DOHH2 (cell line): ENCODE results near the gene TMPRSS4.
"Not testable (repeated sequence)": the region's sequence is repeated elsewhere in the genome, so short reads cannot be mapped to it uniquely, and the experiment has no call there.

Experiments
- H3F3A ChIP-seq: fragments of 200-600 bp; sonication (generic), shearing (Covaris generic); 2 replicates; pipeline ENCODE4 v1.6.0; 2016; ENCODE audit warnings: antibody characterized with exemption, mild to moderate bottlenecking; ENCODE audit not compliant: control insufficient read depth, insufficient read depth
- H3K27ac ChIP-seq: fragments of 200-600 bp; sonication (generic); 2 replicates; pipeline ENCODE4 v1.5.1; 2014; ENCODE audit warnings: low read depth, mild to moderate bottlenecking, low read length, moderate library complexity
- H3K27me3 ChIP-seq: fragments of 200-600 bp; sonication (generic); 2 replicates; pipeline ENCODE4 v1.6.1; 2014; ENCODE audit warnings: mild to moderate bottlenecking, low read length, mixed read lengths; ENCODE audit not compliant: control insufficient read depth
- H3K36me3 ChIP-seq: fragments of 200-600 bp; sonication (generic); 2 replicates; pipeline ENCODE4 v1.6.1; 2014; ENCODE audit warnings: mild to moderate bottlenecking, low read length, moderate library complexity, mixed read lengths; ENCODE audit not compliant: control insufficient read depth
- H3K4me1 ChIP-seq: fragments of 200-600 bp; sonication (generic); 2 replicates; pipeline ENCODE4 v1.6.1; 2014; ENCODE audit warnings: mild to moderate bottlenecking, low read length, mixed read lengths; ENCODE audit not compliant: control insufficient read depth
- H3K4me2 ChIP-seq: fragments of 200-600 bp; sonication (generic); 2 replicates; pipeline ENCODE4 v1.6.0; 2014; ENCODE audit warnings: mild to moderate bottlenecking, low read length, moderate library complexity
- H3K4me3 ChIP-seq: fragments of 200-600 bp; sonication (generic); 2 replicates; pipeline ENCODE4 v1.5.1; 2014; ENCODE audit warnings: mild to moderate bottlenecking, low read length, mixed read lengths
- H3K79me2 ChIP-seq: fragments of 200-600 bp; sonication (generic); 2 replicates; pipeline ENCODE4 v1.6.1; 2014; ENCODE audit warnings: mild to moderate bottlenecking, low read length, mixed read lengths; ENCODE audit not compliant: control insufficient read depth
- H3K9me2 ChIP-seq: fragments of 200-600 bp; sonication (generic); replicated peaks from 2 replicates; pipeline ENCODE4 v1.6.1; 2014; ENCODE audit warnings: mild to moderate bottlenecking, low read length, mixed read lengths; ENCODE audit not compliant: control insufficient read depth
- H3K9me3 ChIP-seq: fragments of 200-600 bp; sonication (generic); 2 replicates; pipeline ENCODE4 v1.6.1; 2014; ENCODE audit warnings: antibody characterized with exemption, low read length, mixed read lengths; ENCODE audit not compliant: control insufficient read depth, insufficient read depth
- H4K20me1 ChIP-seq: fragments of 200-600 bp; sonication (generic); 2 replicates; pipeline ENCODE4 v1.6.0; 2014; ENCODE audit warnings: low read depth, mild to moderate bottlenecking, antibody characterized with exemption, low read length, moderate library complexity; ENCODE audit not compliant: control insufficient read depth, insufficient read depth
- CTCF ChIP-seq: fragments of 200-600 bp; sonication (generic); IDR thresholded peaks from one replicate; pipeline ENCODE4 v1.5.1; 2014; ENCODE audit warnings: antibody characterized with exemption, mild to moderate bottlenecking, low read depth, low read length; ENCODE audit not compliant: poor library complexity, severe bottlenecking
- EZH2phosphoT487 ChIP-seq: fragments of 200-600 bp; sonication (generic); IDR thresholded peaks from 2 replicates; pipeline ENCODE4 v1.6.1; 2017; ENCODE audit warnings: borderline replicate concordance, mild to moderate bottlenecking, antibody characterized with exemption, low read length, moderate library complexity, mixed read lengths

Gene TMPRSS4

GRCh38 chr11:118060081-118060661, 16.7 kb upstream of the TMPRSS4 start:
- no peaks in the 10 kb centered on the region for H3K79me2 ChIP-seq
- H4K20me1 ChIP-seq: no peaks in the 10 kb centered on the region
- no peaks in the 10 kb centered on the region for H3K36me3 ChIP-seq
- peaks cover 11% of the 10 kb centered on the region; the same call in 1 of the 2 replicates for H3K27me3 ChIP-seq
- no peaks in the 10 kb centered on the region for H3F3A ChIP-seq
- H3K27ac ChIP-seq: no peak overlapping the region
- H3K9me2 ChIP-seq: no peaks in the 10 kb centered on the region
- no peak overlapping the region for H3K4me3 ChIP-seq
- no peaks in the 10 kb centered on the region for H3K4me1 ChIP-seq
- H3K4me2 ChIP-seq: no peak overlapping the region
- TF ChIP-seq CTCF: no peak
- TF ChIP-seq EZH2phosphoT487: no peak
- H3K9me3 ChIP-seq: no peaks in the 10 kb centered on the region

- Histone ChIP-seq H3K27ac (no peak overlapping the region), H3K9me3 (no peaks in the 10 kb centered on the region), H3K79me2 (no peaks in the 10 kb centered on the region), H3K9me2 (no peaks in the 10 kb centered on the region), H3K4me2 (no peak overlapping the region), H3K36me3 (no peaks in the 10 kb centered on the region), H3F3A (no peaks in the 10 kb centered on the region), H3K27me3 (peaks cover 11% of the 10 kb centered on the region; the same call in 1 of the 2 replicates), H4K20me1 (no peaks in the 10 kb centered on the region), H3K4me3 (no peak overlapping the region), H3K4me1 (no peaks in the 10 kb centered on the region)
- TF ChIP-seq EZH2phosphoT487: no peak
- TF ChIP-seq CTCF: no peak
These were observed 16.0 kb upstream of the TMPRSS4 start for GRCh38 chr11:118060869-118061268.

- no peaks in the 10 kb centered on the region for H4K20me1 ChIP-seq
These were observed 15.2 kb upstream of the TMPRSS4 start for GRCh38 chr11:118061586-118062125.

GRCh38 chr11:118062181-118062580, 14.7 kb upstream of the TMPRSS4 start:
- H3K4me1 ChIP-seq, H3K79me2 ChIP-seq, H4K20me1 ChIP-seq, H3K4me3 ChIP-seq, H3F3A ChIP-seq, H3K9me3 ChIP-seq, H3K27ac ChIP-seq, H3K36me3 ChIP-seq, H3K9me2 ChIP-seq, H3K4me2 ChIP-seq, H3K27me3 ChIP-seq: not testable (repeated sequence)

More at GRCh38 chr11:118061586-118062125, 15.2 kb upstream of the TMPRSS4 start:
- no peak overlapping the region for H3K27ac ChIP-seq
- H3K4me1 ChIP-seq: no peaks in the 10 kb centered on the region
- no peaks in the 10 kb centered on the region for H3K9me3 ChIP-seq
- H3K4me3 ChIP-seq: no peak overlapping the region
- no peaks in the 10 kb centered on the region for H3K36me3 ChIP-seq
- H3K79me2 ChIP-seq: no peaks in the 10 kb centered on the region
- no peaks in the 10 kb centered on the region for H3F3A ChIP-seq
- TF ChIP-seq CTCF (no peak), EZH2phosphoT487 (no peak)
- H3K27me3 ChIP-seq: peaks cover 11% of the 10 kb centered on the region; the same call in 1 of the 2 replicates
- no peaks in the 10 kb centered on the region for H3K9me2 ChIP-seq
- no peak overlapping the region for H3K4me2 ChIP-seq

GRCh38 chr11:118062631-118063030, 14.2 kb upstream of the TMPRSS4 start:
- H3K4me1 ChIP-seq, H3K79me2 ChIP-seq, H3K9me2 ChIP-seq, H3K27ac ChIP-seq, H3K4me2 ChIP-seq, H3K4me3 ChIP-seq, H4K20me1 ChIP-seq, H3K36me3 ChIP-seq, H3F3A ChIP-seq, H3K27me3 ChIP-seq, H3K9me3 ChIP-seq: not testable (repeated sequence)
